ENCODE measurements around the gene KLHL3. TPM values are rescaled to one million over a fixed set of nuclear protein-coding genes. Genes with fewer than 3 reads are reported as not detected.

The KLHL3 gene
- total RNA-seq, 2 donors from 2014 or later, result 4.4 to 6.3 TPM

- no peaks in the 10 kb centered on the region for H3K9me3 ChIP-seq
- H3K27me3 ChIP-seq, result no peaks in the 10 kb centered on the region
- H3K36me3 ChIP-seq, result no peaks in the 10 kb centered on the region
- H3K27ac ChIP-seq, result no peak overlapping the region
- intact Hi-C loops (cut with DNase I), result no loop called here
- DNase-seq, result no peak
- no peak overlapping the region for H3K4me3 ChIP-seq
- TF ChIP-seq CTCF (IDR thresholded peaks at IDR 0.05), result no peak
- H3K9ac ChIP-seq (ENCODE audit: low read depth in 2 of 2, low read length in 2 of 2), result no peak overlapping the region
- H3K4me1 ChIP-seq, result no peaks in the 10 kb centered on the region
Observed at GRCh38 chr5:137617528-137618205, 118.2 kb downstream of the KLHL3 start.

- no peak for TF ChIP-seq CTCF (IDR thresholded peaks at IDR 0.05)
- Histone ChIP-seq H3K9me3 (no peaks in the 10 kb centered on the region), H3K9ac (ENCODE audit: low read depth in 2 of 2, low read length in 2 of 2) (no peak overlapping the region), H3K36me3 (no peaks in the 10 kb centered on the region), H3K4me3 (no peak overlapping the region), H3K27me3 (no peaks in the 10 kb centered on the region), H3K27ac (no peak overlapping the region), H3K4me1 (no peaks in the 10 kb centered on the region)
- intact Hi-C loops (cut with DNase I), result no loop called here
- no peak for DNase-seq
Observed at GRCh38 chr5:137616046-137616445, 119.8 kb downstream of the KLHL3 start.

GRCh38 chr5:137615171-137615775 is 120.6 kb downstream of the KLHL3 start:
- H3K9ac ChIP-seq (ENCODE audit: low read depth in 2 of 2, low read length in 2 of 2), result no peak overlapping the region
- no peak for TF ChIP-seq CTCF (IDR thresholded peaks at IDR 0.05)
- H3K4me3 ChIP-seq, result no peak overlapping the region
- no peaks in the 10 kb centered on the region for H3K36me3 ChIP-seq
- no peaks in the 10 kb centered on the region for H3K4me1 ChIP-seq
- H3K9me3 ChIP-seq, result no peaks in the 10 kb centered on the region
- H3K27me3 ChIP-seq, result no peaks in the 10 kb centered on the region
- DNase-seq, result no peak
- no peak overlapping the region for H3K27ac ChIP-seq
- intact Hi-C loops (cut with DNase I), result no loop called here

- no peaks in the 10 kb centered on the region for H3K9me3 ChIP-seq
- no peaks in the 10 kb centered on the region for H3K36me3 ChIP-seq
- H3K27ac ChIP-seq, result no peak overlapping the region
- H3K4me1 ChIP-seq, result no peaks in the 10 kb centered on the region
- no peak for DNase-seq
- no peaks in the 10 kb centered on the region for H3K27me3 ChIP-seq
- intact Hi-C loops (cut with DNase I), result no loop called here
- H3K9ac ChIP-seq (ENCODE audit: low read depth in 2 of 2, low read length in 2 of 2), result no peak overlapping the region
- no peak for TF ChIP-seq CTCF (IDR thresholded peaks at IDR 0.05)
- no peak overlapping the region for H3K4me3 ChIP-seq
Observed at GRCh38 chr5:137613554-137614265, 122.2 kb downstream of the KLHL3 start.

GRCh38 chr5:137612576-137612975 is 123.3 kb downstream of the KLHL3 start:
- Histone ChIP-seq H3K9me3 (no peaks in the 10 kb centered on the region), H3K27ac (no peak overlapping the region), H3K9ac (ENCODE audit: low read depth in 2 of 2, low read length in 2 of 2) (no peak overlapping the region), H3K4me1 (no peaks in the 10 kb centered on the region), H3K27me3 (no peaks in the 10 kb centered on the region), H3K36me3 (no peaks in the 10 kb centered on the region), H3K4me3 (no peak overlapping the region)
- intact Hi-C loops (cut with DNase I), result no loop called here
- DNase-seq, result no peak
- TF ChIP-seq CTCF (IDR thresholded peaks at IDR 0.05), result no peak

All from colonic mucosa (tissue), 4 donors.